ENCODE measurements around the gene FGF23. TPM values are rescaled to one million over a fixed set of nuclear protein-coding genes. Genes with fewer than 3 reads are reported as not detected.
"Not testable (repeated sequence)": the region's sequence is repeated elsewhere in the genome, so short reads cannot be mapped to it uniquely, and the experiment has no call there.

FGF23 gene
- polyA plus RNA-seq, 1 donor (not counting 4 experiments of a cell fraction or from before 2014, with no cell fraction given) = not detected

DNA sequence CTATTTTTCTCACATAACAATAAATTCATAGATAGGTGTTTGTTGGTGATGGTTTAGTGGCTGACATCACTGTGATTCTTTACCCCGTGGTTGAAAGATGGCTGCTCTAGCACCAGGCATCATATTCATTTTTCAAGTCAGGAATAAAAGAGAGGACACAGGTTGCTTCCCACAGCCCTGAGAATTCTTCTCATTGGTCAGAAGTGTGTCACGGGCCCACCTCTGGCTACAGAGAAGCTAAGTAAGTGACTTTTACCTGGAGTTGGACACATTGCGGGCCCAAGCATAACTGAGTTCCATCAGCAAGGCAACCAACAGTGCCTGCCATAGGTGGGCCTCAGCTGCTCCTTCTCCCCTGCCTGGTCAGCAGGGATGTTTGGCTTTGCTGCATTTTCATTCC lies 27.6 kb upstream of the FGF23 start:
- H3K9me3 ChIP-seq (ENCODE audit: control insufficient read depth, low read depth, low read length) = no peaks in the 10 kb centered on the region
- no peak overlapping the region for H3K9ac ChIP-seq (ENCODE audit: control insufficient read depth, extremely low read depth, insufficient read depth, low read length)
- no peaks in the 10 kb centered on the region for H3K36me3 ChIP-seq (ENCODE audit: control insufficient read depth in 2 of 2, extremely low read depth in 1 of 2, insufficient read depth in 2 of 2, low read length in 2 of 2)
- H3K27me3 ChIP-seq (ENCODE audit: control insufficient read depth, extremely low read depth, insufficient read depth, low read length) = no peaks in the 10 kb centered on the region
- H2AFZ ChIP-seq (ENCODE audit: control insufficient read depth, low read length) = no peak overlapping the region
- H3K9me1 ChIP-seq (ENCODE audit: control insufficient read depth, extremely low read depth, insufficient read depth, low read length) = no peaks in the 10 kb centered on the region
- TF ChIP-seq, protein P1, sequence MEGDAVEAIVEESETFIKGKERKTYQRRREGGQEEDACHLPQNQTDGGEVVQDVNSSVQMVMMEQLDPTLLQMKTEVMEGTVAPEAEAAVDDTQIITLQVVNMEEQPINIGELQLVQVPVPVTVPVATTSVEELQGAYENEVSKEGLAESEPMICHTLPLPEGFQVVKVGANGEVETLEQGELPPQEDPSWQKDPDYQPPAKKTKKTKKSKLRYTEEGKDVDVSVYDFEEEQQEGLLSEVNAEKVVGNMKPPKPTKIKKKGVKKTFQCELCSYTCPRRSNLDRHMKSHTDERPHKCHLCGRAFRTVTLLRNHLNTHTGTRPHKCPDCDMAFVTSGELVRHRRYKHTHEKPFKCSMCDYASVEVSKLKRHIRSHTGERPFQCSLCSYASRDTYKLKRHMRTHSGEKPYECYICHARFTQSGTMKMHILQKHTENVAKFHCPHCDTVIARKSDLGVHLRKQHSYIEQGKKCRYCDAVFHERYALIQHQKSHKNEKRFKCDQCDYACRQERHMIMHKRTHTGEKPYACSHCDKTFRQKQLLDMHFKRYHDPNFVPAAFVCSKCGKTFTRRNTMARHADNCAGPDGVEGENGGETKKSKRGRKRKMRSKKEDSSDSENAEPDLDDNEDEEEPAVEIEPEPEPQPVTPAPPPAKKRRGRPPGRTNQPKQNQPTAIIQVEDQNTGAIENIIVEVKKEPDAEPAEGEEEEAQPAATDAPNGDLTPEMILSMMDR (optimal IDR thresholded peaks at IDR 0.05 in 1 of 3, IDR thresholded peaks at IDR 0.05 in 1 of 3, conservative IDR thresholded peaks at IDR 0.05 in 1 of 3; ENCODE audit: extremely low read depth in 1 of 3, insufficient read depth in 2 of 3, low read length in 3 of 3) = no peak
- no peak for TF ChIP-seq EZH2 (IDR thresholded peaks at IDR 0.05; ENCODE audit: low read length)
- FAIRE-seq (no peak), DNase-seq (ENCODE audit: low read depth, low spot score) (no peak)
- no peak overlapping the region for H3K4me2 ChIP-seq (ENCODE audit: control insufficient read depth, extremely low read depth, insufficient read depth, low read depth, low read length)
- no peaks in the 10 kb centered on the region for H3K4me1 ChIP-seq (ENCODE audit: control insufficient read depth, extremely low read depth, insufficient read depth, low read length)
- no peaks in the 10 kb centered on the region for H3K79me2 ChIP-seq (ENCODE audit: control insufficient read depth, insufficient read depth, low read length)
- no peak overlapping the region for H3K27ac ChIP-seq (ENCODE audit: control insufficient read depth, insufficient read depth, low read length)
- dilution Hi-C loops (cut with MboI; ENCODE audit: extremely low pct_ligation_motif_present, low sequenced_read_pairs) = no loop called here
- H4K20me1 ChIP-seq (ENCODE audit: control insufficient read depth, extremely low read depth, insufficient read depth, low read length) = no peaks in the 10 kb centered on the region
- no peak overlapping the region for H3K4me3 ChIP-seq (ENCODE audit: control insufficient read depth in 2 of 3, extremely low read depth in 1 of 3, insufficient read depth in 2 of 3, low read depth in 1 of 3, low read length in 3 of 3)

DNA sequence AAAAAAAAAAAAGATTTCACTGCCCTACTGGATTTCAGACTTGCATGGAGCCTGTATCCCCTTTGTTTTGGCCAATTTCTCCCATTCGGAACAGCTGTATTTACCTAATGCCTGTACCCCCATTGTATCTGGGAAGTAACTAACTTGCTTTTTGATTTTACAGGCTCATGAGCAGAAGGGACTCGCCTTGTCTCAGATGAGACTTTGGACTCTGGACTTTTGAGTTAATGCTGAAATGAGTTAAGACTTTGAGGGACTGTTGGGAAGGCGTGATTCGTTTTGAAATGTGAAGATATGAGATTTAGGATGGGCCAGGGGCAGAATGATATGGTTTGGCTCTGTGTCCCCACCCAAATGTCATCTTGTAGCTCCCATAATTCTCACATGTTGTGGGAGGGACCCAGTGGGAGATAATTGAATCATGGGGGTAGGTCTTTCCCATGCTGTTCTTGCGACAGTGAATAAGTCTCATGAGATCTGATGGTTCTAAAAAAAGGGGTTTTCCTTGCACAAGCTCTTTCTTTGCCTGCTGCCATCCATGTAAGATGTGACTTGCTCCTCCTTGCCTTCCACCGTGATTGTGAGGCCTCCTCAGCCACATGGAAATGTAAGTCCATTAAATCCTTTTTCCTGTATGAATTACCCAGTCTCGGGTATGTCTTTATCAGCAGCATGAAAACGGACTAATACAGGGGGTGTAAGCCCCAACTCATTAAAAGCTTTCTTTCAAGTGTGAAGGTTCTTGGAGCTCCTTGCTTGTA lies 25.5 kb upstream of the FGF23 start:
- H2AFZ ChIP-seq (ENCODE audit: control insufficient read depth, low read length); H3K4me2 ChIP-seq (ENCODE audit: control insufficient read depth, extremely low read depth, insufficient read depth, low read depth, low read length); H3K9me3 ChIP-seq (ENCODE audit: control insufficient read depth, low read depth, low read length); H3K79me2 ChIP-seq (ENCODE audit: control insufficient read depth, insufficient read depth, low read length); H3K4me3 ChIP-seq (ENCODE audit: control insufficient read depth in 2 of 3, extremely low read depth in 1 of 3, insufficient read depth in 2 of 3, low read depth in 1 of 3, low read length in 3 of 3); H3K27me3 ChIP-seq (ENCODE audit: control insufficient read depth, extremely low read depth, insufficient read depth, low read length); DNase-seq (ENCODE audit: low read depth, low spot score); dilution Hi-C loops (cut with MboI; ENCODE audit: extremely low pct_ligation_motif_present, low sequenced_read_pairs); H3K9me1 ChIP-seq (ENCODE audit: control insufficient read depth, extremely low read depth, insufficient read depth, low read length); FAIRE-seq; H3K9ac ChIP-seq (ENCODE audit: control insufficient read depth, extremely low read depth, insufficient read depth, low read length); H3K27ac ChIP-seq (ENCODE audit: control insufficient read depth, insufficient read depth, low read length); H4K20me1 ChIP-seq (ENCODE audit: control insufficient read depth, extremely low read depth, insufficient read depth, low read length); H3K4me1 ChIP-seq (ENCODE audit: control insufficient read depth, extremely low read depth, insufficient read depth, low read length); H3K36me3 ChIP-seq (ENCODE audit: control insufficient read depth in 2 of 2, extremely low read depth in 1 of 2, insufficient read depth in 2 of 2, low read length in 2 of 2): not testable (repeated sequence)

DNA sequence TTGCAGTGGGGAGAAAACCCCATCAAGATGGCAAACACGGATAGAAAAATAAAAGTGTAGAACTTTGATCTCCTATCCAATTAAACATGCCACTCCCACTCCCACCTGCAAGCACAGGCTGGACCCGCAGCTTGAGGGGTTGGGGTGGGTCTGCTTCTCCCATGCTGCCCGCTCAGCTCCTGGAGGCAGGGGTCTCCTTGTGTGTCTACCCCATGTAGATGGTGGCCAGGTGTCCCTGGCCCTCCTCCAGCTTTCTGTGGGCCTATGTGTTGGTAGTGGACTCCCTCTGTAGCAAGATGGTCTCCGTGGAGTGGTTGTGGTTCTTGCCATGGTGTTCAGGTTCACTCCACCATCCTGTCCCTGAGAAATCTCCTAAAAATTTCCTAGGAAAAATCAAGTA lies 23.5 kb upstream of the FGF23 start:
- dilution Hi-C loops (cut with MboI; ENCODE audit: extremely low pct_ligation_motif_present, low sequenced_read_pairs) = no loop called here
- no peak for FAIRE-seq

More for the DNA sequence above, 23.5 kb upstream of the FGF23 start:
- Histone ChIP-seq H3K79me2 (ENCODE audit: control insufficient read depth, insufficient read depth, low read length) (no peaks in the 10 kb centered on the region), H3K4me1 (ENCODE audit: control insufficient read depth, extremely low read depth, insufficient read depth, low read length) (no peaks in the 10 kb centered on the region), H3K27ac (ENCODE audit: control insufficient read depth, insufficient read depth, low read length) (no peak overlapping the region), H3K9ac (ENCODE audit: control insufficient read depth, extremely low read depth, insufficient read depth, low read length) (no peak overlapping the region), H3K9me3 (ENCODE audit: control insufficient read depth, low read depth, low read length) (no peaks in the 10 kb centered on the region), H3K27me3 (ENCODE audit: control insufficient read depth, extremely low read depth, insufficient read depth, low read length) (no peaks in the 10 kb centered on the region), H2AFZ (ENCODE audit: control insufficient read depth, low read length) (no peak overlapping the region), H3K9me1 (ENCODE audit: control insufficient read depth, extremely low read depth, insufficient read depth, low read length) (no peaks in the 10 kb centered on the region), H3K36me3 (ENCODE audit: control insufficient read depth in 2 of 2, extremely low read depth in 1 of 2, insufficient read depth in 2 of 2, low read length in 2 of 2) (no peaks in the 10 kb centered on the region), H3K4me3 (ENCODE audit: control insufficient read depth in 2 of 3, extremely low read depth in 1 of 3, insufficient read depth in 2 of 3, low read depth in 1 of 3, low read length in 3 of 3) (no peak overlapping the region), H3K4me2 (ENCODE audit: control insufficient read depth, extremely low read depth, insufficient read depth, low read depth, low read length) (no peak overlapping the region), H4K20me1 (ENCODE audit: control insufficient read depth, extremely low read depth, insufficient read depth, low read length) (no peaks in the 10 kb centered on the region)
- DNase-seq (ENCODE audit: low read depth, low spot score) = no peak
- TF ChIP-seq EZH2 (IDR thresholded peaks at IDR 0.05; ENCODE audit: low read length) = no peak
- TF ChIP-seq, protein P1 (optimal IDR thresholded peaks at IDR 0.05 in 1 of 3, IDR thresholded peaks at IDR 0.05 in 1 of 3, conservative IDR thresholded peaks at IDR 0.05 in 1 of 3; ENCODE audit: extremely low read depth in 1 of 3, insufficient read depth in 2 of 3, low read length in 3 of 3) = no peak
